Measurements from ENCODE around the gene TMEM87B.

DNA sequence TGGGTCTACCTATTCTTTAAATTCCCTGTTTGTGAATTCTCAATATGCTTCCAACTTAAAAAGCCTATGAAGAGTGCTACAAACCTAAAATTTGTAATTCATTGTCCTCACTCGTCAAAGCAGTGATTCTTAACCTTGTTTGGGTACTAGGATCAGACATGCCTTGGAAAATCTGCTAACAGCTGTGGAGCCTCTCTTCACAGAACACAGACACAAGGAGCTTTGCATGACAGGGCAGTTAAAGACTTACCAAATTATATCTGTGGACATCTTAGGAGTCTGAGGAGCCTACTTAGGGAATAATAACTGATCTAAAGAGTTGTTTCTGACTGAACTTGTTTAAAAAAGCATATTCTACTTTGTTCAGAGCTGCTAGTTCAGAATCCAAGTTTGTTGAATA is 38.1 kb downstream of the TMEM87B start:
- TF ChIP-seq, protein P1, sequence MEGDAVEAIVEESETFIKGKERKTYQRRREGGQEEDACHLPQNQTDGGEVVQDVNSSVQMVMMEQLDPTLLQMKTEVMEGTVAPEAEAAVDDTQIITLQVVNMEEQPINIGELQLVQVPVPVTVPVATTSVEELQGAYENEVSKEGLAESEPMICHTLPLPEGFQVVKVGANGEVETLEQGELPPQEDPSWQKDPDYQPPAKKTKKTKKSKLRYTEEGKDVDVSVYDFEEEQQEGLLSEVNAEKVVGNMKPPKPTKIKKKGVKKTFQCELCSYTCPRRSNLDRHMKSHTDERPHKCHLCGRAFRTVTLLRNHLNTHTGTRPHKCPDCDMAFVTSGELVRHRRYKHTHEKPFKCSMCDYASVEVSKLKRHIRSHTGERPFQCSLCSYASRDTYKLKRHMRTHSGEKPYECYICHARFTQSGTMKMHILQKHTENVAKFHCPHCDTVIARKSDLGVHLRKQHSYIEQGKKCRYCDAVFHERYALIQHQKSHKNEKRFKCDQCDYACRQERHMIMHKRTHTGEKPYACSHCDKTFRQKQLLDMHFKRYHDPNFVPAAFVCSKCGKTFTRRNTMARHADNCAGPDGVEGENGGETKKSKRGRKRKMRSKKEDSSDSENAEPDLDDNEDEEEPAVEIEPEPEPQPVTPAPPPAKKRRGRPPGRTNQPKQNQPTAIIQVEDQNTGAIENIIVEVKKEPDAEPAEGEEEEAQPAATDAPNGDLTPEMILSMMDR (IDR thresholded peaks at IDR 0.05), result no peak
- no peak for TF ChIP-seq POLR2AphosphoS5 (IDR thresholded peaks at IDR 0.05)
- TF ChIP-seq POLR2A (IDR thresholded peaks at IDR 0.05), result no peak
